H9 (cell line): ENCODE measurements around the gene IKZF1. TPM values are rescaled to one million over a fixed set of nuclear protein-coding genes. Genes with fewer than 3 reads are reported as not detected.
A peak's percentile ranks its signal among the peaks of the same experiment; 100 is the strongest.

ENCODE experiments used
- DNase-seq: peaks from one replicate; pipeline ENCODE4 v3.0.0-alpha.2; 2017
- H2AFZ ChIP-seq: one replicate; pipeline ENCODE4 v1.6.1; 2013; ENCODE audit warnings: mild to moderate bottlenecking, low read length, control low read depth, moderate library complexity
- H2AK5ac ChIP-seq: 2 replicates; pipeline ENCODE4 v1.6.1; 2013; ENCODE audit warnings: low read length, control low read depth, mixed read lengths; ENCODE audit not compliant: insufficient read length
- H2BK120ac ChIP-seq: one replicate; pipeline ENCODE4 v1.6.1; 2013; ENCODE audit warnings: low read depth, mild to moderate bottlenecking, low read length, control low read depth, inconsistent platforms; ENCODE audit not compliant: poor library complexity, severe bottlenecking
- H2BK12ac ChIP-seq: 2 replicates; pipeline ENCODE4 v1.6.1; 2013; ENCODE audit warnings: low read length, control low read depth, mixed read lengths, low read depth; ENCODE audit not compliant: insufficient read length
- H2BK15ac ChIP-seq: 2 replicates; pipeline ENCODE4 v1.6.1; 2013; ENCODE audit warnings: low read depth, low read length, control low read depth
- H2BK20ac ChIP-seq: one replicate; pipeline ENCODE4 v1.6.1; 2013; ENCODE audit warnings: low read depth, mild to moderate bottlenecking, low read length, control low read depth, inconsistent platforms; ENCODE audit not compliant: poor library complexity, severe bottlenecking
- H2BK5ac ChIP-seq: 2 replicates; pipeline ENCODE4 v1.6.1; 2013; ENCODE audit warnings: low read length, control low read depth, mixed read lengths; ENCODE audit not compliant: insufficient read length
- H3K14ac ChIP-seq: 2 replicates; pipeline ENCODE4 v1.6.1; 2013; ENCODE audit warnings: low read length, control low read depth; ENCODE audit not compliant: insufficient read depth
- H3K18ac ChIP-seq: 2 replicates; pipeline ENCODE4 v1.6.1; 2013; ENCODE audit warnings: low read depth, mild to moderate bottlenecking, mixed read lengths, low read length, control low read depth; ENCODE audit not compliant: insufficient read length
- H3K23ac ChIP-seq: 2 replicates; pipeline ENCODE4 v1.6.1; 2013; ENCODE audit warnings: low read length, control low read depth, mixed read lengths, low read depth; ENCODE audit not compliant: insufficient read length
- H3K23me2 ChIP-seq: 2 replicates; pipeline ENCODE4 v1.6.1; 2013; ENCODE audit warnings: low read depth, mild to moderate bottlenecking, mixed read lengths, low read length, control low read depth; ENCODE audit not compliant: insufficient read length, poor library complexity, severe bottlenecking
- H3K27ac ChIP-seq: 2 replicates; pipeline ENCODE4 v1.5.1; 2013; ENCODE audit warnings: low read length, control low read depth, mixed read lengths, low read depth; ENCODE audit not compliant: insufficient read length
- H3K27me3 ChIP-seq: 2 replicates; pipeline ENCODE4 v1.6.1; 2013; ENCODE audit warnings: low read length, control low read depth, inconsistent platforms; ENCODE audit not compliant: insufficient read depth
- H3K4ac ChIP-seq: 2 replicates; pipeline ENCODE4 v1.6.1; 2013; ENCODE audit warnings: low read depth, mild to moderate bottlenecking, control low read depth, inconsistent platforms, low read length, moderate library complexity
- H3K4me1 ChIP-seq: 2 replicates; pipeline ENCODE4 v1.6.1; 2013; ENCODE audit warnings: low read length, control low read depth, inconsistent platforms; ENCODE audit not compliant: insufficient read depth
- H3K4me2 ChIP-seq: 2 replicates; pipeline ENCODE4 v1.6.1; 2013; ENCODE audit warnings: low read length, control low read depth, mixed read lengths; ENCODE audit not compliant: insufficient read length, insufficient read depth
- H3K56ac ChIP-seq: 2 replicates; pipeline ENCODE4 v1.6.1; 2013; ENCODE audit warnings: low read depth, mild to moderate bottlenecking, mixed read lengths, low read length, control low read depth; ENCODE audit not compliant: insufficient read length
- H3K79me1 ChIP-seq: 2 replicates; pipeline ENCODE4 v1.6.1; 2013; ENCODE audit warnings: low read depth, mild to moderate bottlenecking, moderate library complexity, low read length, control low read depth, inconsistent platforms; ENCODE audit not compliant: insufficient read depth, poor library complexity, severe bottlenecking
- H3K79me2 ChIP-seq: 2 replicates; pipeline ENCODE4 v1.6.1; 2013; ENCODE audit warnings: low read length, control low read depth, inconsistent platforms; ENCODE audit not compliant: insufficient read depth
- H3K9ac ChIP-seq: 2 replicates; pipeline ENCODE4 v1.6.1; 2013; ENCODE audit warnings: low read length, control low read depth, mixed read lengths; ENCODE audit not compliant: insufficient read length; ENCODE audit errors: extremely low read depth
- H3K9me3 ChIP-seq: one replicate; pipeline ENCODE4 v1.6.1; 2013; ENCODE audit warnings: low read depth, low read length, inconsistent platforms; ENCODE audit not compliant: control insufficient read depth
- H3T11ph ChIP-seq: one replicate; pipeline ENCODE4 v1.6.1; 2013; ENCODE audit warnings: mild to moderate bottlenecking, low read length, control low read depth, inconsistent platforms
- H4K20me1 ChIP-seq: one replicate; pipeline ENCODE4 v1.6.1; 2013; ENCODE audit not compliant: control insufficient read depth, insufficient read length, insufficient read depth
- H4K5ac ChIP-seq: 2 replicates; pipeline ENCODE4 v1.6.1; 2013; ENCODE audit warnings: low read depth, mild to moderate bottlenecking, mixed read lengths, low read length, control low read depth; ENCODE audit not compliant: insufficient read length
- H4K8ac ChIP-seq: replicated peaks from 2 replicates; pipeline ENCODE4 v1.6.1; 2013; ENCODE audit warnings: low read length, control low read depth, mixed read lengths, low read depth; ENCODE audit not compliant: insufficient read length
- H4K91ac ChIP-seq: 2 replicates; pipeline ENCODE4 v1.6.1; 2013; ENCODE audit warnings: low read depth, mild to moderate bottlenecking, moderate library complexity, mixed read lengths, low read length, control low read depth; ENCODE audit not compliant: insufficient read length
- H3K27ac Mint-ChIP-seq, 3 experiments: 2 replicates in 2 of 3; 3 replicates in 1 of 3; pipeline ENCODE4 v1.8.0; 2020 to 2021; ENCODE audit warnings: mixed read lengths in 3 of 3, mild to moderate bottlenecking in 1 of 3, moderate library complexity in 1 of 3
- H3K27me3 Mint-ChIP-seq: 2 replicates; pipeline ENCODE4 v1.8.0; 2021; ENCODE audit warnings: low read depth, mild to moderate bottlenecking, moderate library complexity, mixed read lengths
- H3K36me3 Mint-ChIP-seq, 3 experiments: 2 replicates in 2 of 3; 3 replicates in 1 of 3; pipeline ENCODE4 v1.8.0; 2020 to 2021; ENCODE audit warnings: low read depth in 3 of 3, mixed read lengths in 3 of 3; ENCODE audit not compliant: insufficient read depth in 1 of 3
- H3K4me1 Mint-ChIP-seq, 2 experiments: 2 replicates each; pipeline ENCODE4 v1.8.0; 2020; ENCODE audit warnings: mixed read lengths in 2 of 2
- H3K4me3 Mint-ChIP-seq, 2 experiments: 2 replicates in 1 of 2; 3 replicates in 1 of 2; pipeline ENCODE4 v1.8.0; 2020 to 2021; ENCODE audit warnings: mild to moderate bottlenecking in 2 of 2, mixed read lengths in 2 of 2, moderate library complexity in 1 of 2
- H3K9me3 Mint-ChIP-seq, 2 experiments: 2 replicates in 1 of 2; 3 replicates in 1 of 2; pipeline ENCODE4 v1.8.0; 2020; ENCODE audit warnings: mild to moderate bottlenecking in 2 of 2, mixed read lengths in 2 of 2, moderate library complexity in 1 of 2
- CTCF ChIP-seq: fragments of 200-600 bp; sonication (generic); conservative IDR thresholded peaks from 3 replicates; pipeline ENCODE4 v1.8.0; 2021; ENCODE audit warnings: antibody characterized with exemption, mild to moderate bottlenecking
- WGBS: extraction: QIAGEN DNeasy Blood & Tissue Kit; methylation state at CpG from one replicate; pipeline ENCODE4 v1.1.7; 2013; ENCODE audit warnings: missing lambda C conversion rate, low lambda C conversion rate, mixed read lengths; ENCODE audit not compliant: insufficient read length; ENCODE audit errors: extremely low coverage; 5-methylcytosine and 5-hydroxymethylcytosine counted together
- total RNA-seq: library from RNA; stranded (reverse); gene quantifications from 2 replicates; pipeline ENCODE4 v1.2.1, GENCODE V29; 2021

Gene IKZF1
- total RNA-seq, 1 experiment from 2014 or later, result 0.98 TPM

GRCh38 chr7:50342616-50343114, 38.1 kb downstream of the IKZF1 start:
- no peaks in the 10 kb centered on the region; a peak in 1 of 7 replicates for H3K36me3 Mint-ChIP-seq
- no peaks in the 10 kb centered on the region for H4K20me1 ChIP-seq
- peak overlapping the region; percentile 52 for H2AFZ ChIP-seq
- H2BK15ac ChIP-seq, result peak overlapping the region; percentile 72; the same call in 1 of the 2 replicates
- no peak overlapping the region for H3K23ac ChIP-seq
- TF ChIP-seq CTCF, result no peak
- H3K4me3 Mint-ChIP-seq, result peak overlapping the region in 1 of 2 experiments; percentile 24; a peak in 2 of 5 replicates
- H2BK12ac ChIP-seq, result no peak overlapping the region
- no peak overlapping the region for H3T11ph ChIP-seq
- no peak overlapping the region for H3K56ac ChIP-seq
- no peak for DNase-seq
- H3K79me2 ChIP-seq, result no peaks in the 10 kb centered on the region
- no peak overlapping the region for H3K4me2 ChIP-seq
- peaks cover 14 to 16% of the 10 kb centered on the region in 2 experiments for H3K4me1 Mint-ChIP-seq
- no peak overlapping the region for H3K14ac ChIP-seq
- H3K9me3 ChIP-seq, result no peaks in the 10 kb centered on the region
- no peak overlapping the region for H2BK120ac ChIP-seq
- H3K18ac ChIP-seq, result peak overlapping the region; percentile 77
- H3K79me1 ChIP-seq, result no peaks in the 10 kb centered on the region
- no peaks in the 10 kb centered on the region for H3K27me3 ChIP-seq
- H4K5ac ChIP-seq, result no peak overlapping the region
- no peak overlapping the region for H3K9ac ChIP-seq
- no peak overlapping the region for H3K4ac ChIP-seq
- H4K91ac ChIP-seq, result no peak overlapping the region
- no CpG with 5 or more reads among the region's 8 CpGs for WGBS
- peak overlapping the region in 1 of 3 experiments; percentile 91; a peak in 1 of 7 replicates for H3K27ac Mint-ChIP-seq
- H3K27me3 Mint-ChIP-seq, result peaks cover 3% of the 10 kb centered on the region; the same call in 1 of the 2 replicates
- H2BK20ac ChIP-seq, result no peak overlapping the region
- H3K4me1 ChIP-seq, result no peaks in the 10 kb centered on the region; the same call in 1 of the 2 replicates
- no peak overlapping the region for H3K27ac ChIP-seq
- H4K8ac ChIP-seq, result no peak overlapping the region
- no peak overlapping the region for H2AK5ac ChIP-seq
- no peaks in the 10 kb centered on the region for H3K9me3 Mint-ChIP-seq
- H2BK5ac ChIP-seq, result no peak overlapping the region
- no peaks in the 10 kb centered on the region for H3K23me2 ChIP-seq
